Measurements from ENCODE around the gene SLC30A2.

SLC30A2 gene

GRCh38 chr1:26014179-26014578 is 31.7 kb downstream of the SLC30A2 start:
- H3K27ac ChIP-seq, result no peak overlapping the region
- TF ChIP-seq CTCF (conservative IDR thresholded peaks at IDR 0.05), result no peak

GRCh38 chr1:26012864-26013263 is 33.1 kb downstream of the SLC30A2 start:
- peak overlapping the region; percentile 62 for H3K27ac ChIP-seq
- TF ChIP-seq CTCF (conservative IDR thresholded peaks at IDR 0.05), result no peak

- no peak overlapping the region for H3K27ac ChIP-seq
- no peak for TF ChIP-seq CTCF (conservative IDR thresholded peaks at IDR 0.05)
Observed at GRCh38 chr1:26010825-26011224, 35.1 kb downstream of the SLC30A2 start.

GRCh38 chr1:26009796-26010447 is 36.0 kb downstream of the SLC30A2 start:
- H3K27ac ChIP-seq, result no peak overlapping the region
- peak; percentile 47 for TF ChIP-seq CTCF (conservative IDR thresholded peaks at IDR 0.05)

- no peak for TF ChIP-seq CTCF (conservative IDR thresholded peaks at IDR 0.05)
- H3K27ac ChIP-seq, result no peak overlapping the region
Observed at GRCh38 chr1:26006710-26007109, 39.2 kb downstream of the SLC30A2 start.

- no peak overlapping the region for H3K27ac ChIP-seq
- no peak for TF ChIP-seq CTCF (conservative IDR thresholded peaks at IDR 0.05)
Observed at GRCh38 chr1:26005434-26006105, 40.3 kb downstream of the SLC30A2 start.

- TF ChIP-seq CTCF (conservative IDR thresholded peaks at IDR 0.05), result no peak
Observed at GRCh38 chr1:26003756-26004155, 42.2 kb downstream of the SLC30A2 start.

More at GRCh38 chr1:26003756-26004155, 42.2 kb downstream of the SLC30A2 start:
- no peak overlapping the region for H3K27ac ChIP-seq

All from VCaP (cell line).